GM12891 (cell line): ENCODE data around the gene IQCK.

Source experiments
- PAX5 ChIP-seq: IDR thresholded peaks from 2 replicates; pipeline ENCODE4 v1.6.1; 2011; ENCODE audit warnings: low read length, moderate library complexity, mild to moderate bottlenecking; ENCODE audit not compliant: insufficient read depth, severe bottlenecking
- POLR2A ChIP-seq: IDR thresholded peaks from 2 replicates; pipeline ENCODE4 v1.6.1; 2011; ENCODE audit warnings: low read depth, low read length, control low read depth
- POLR2AphosphoS5 ChIP-seq: IDR thresholded peaks from 2 replicates; pipeline ENCODE4 v1.6.1; 2011; ENCODE audit warnings: low read depth, low read length, control low read depth
- POU2F2 ChIP-seq: IDR thresholded peaks from 2 replicates; pipeline ENCODE4 v1.6.1; 2011; ENCODE audit warnings: low read depth, mild to moderate bottlenecking, control low read depth, low read length, moderate library complexity
- SPI1 ChIP-seq: IDR thresholded peaks from 2 replicates; pipeline ENCODE4 v1.6.1; 2011; ENCODE audit warnings: low read depth, low read length, control low read depth
- TAF1 ChIP-seq: IDR thresholded peaks from 2 replicates; pipeline ENCODE4 v1.6.1; 2011; ENCODE audit warnings: low read depth, low read length, control low read depth

- TF ChIP-seq POLR2A, result no peak
- TF ChIP-seq POLR2AphosphoS5, result no peak
- TF ChIP-seq POU2F2, result no peak
- TF ChIP-seq PAX5, result no peak
- TF ChIP-seq TAF1, result no peak
- no peak for TF ChIP-seq SPI1
Observed at GRCh38 chr16:19766554-19766884, 48.4 kb downstream of the IQCK start.
